Hepatocyte (in vitro differentiated cells): ENCODE measurements around the gene TMCO6. TPM values are rescaled to one million over a fixed set of nuclear protein-coding genes. Genes with fewer than 3 reads are reported as not detected.

Source experiments
- DNase-seq: peaks from one replicate; pipeline ENCODE4 v3.0.0-alpha.2; 2016; ENCODE audit warnings: low spot score
- H2AFZ ChIP-seq: fragments of 200-600 bp; sonication (generic); 2 replicates; pipeline ENCODE4 v1.6.0; 2016; ENCODE audit warnings: antibody characterized with exemption, mild to moderate bottlenecking
- H3K27ac ChIP-seq: fragments of 200-600 bp; sonication (generic); 2 replicates; pipeline ENCODE4 v1.5.1; 2016; ENCODE audit warnings: mild to moderate bottlenecking
- H3K27me3 ChIP-seq: fragments of 200-600 bp; sonication (generic); 2 replicates; pipeline ENCODE4 v1.6.1; 2016
- H3K36me3 ChIP-seq: fragments of 200-600 bp; sonication (generic); replicated peaks from 2 replicates; pipeline ENCODE4 v1.5.1; 2016; ENCODE audit warnings: low read depth; ENCODE audit not compliant: insufficient read depth
- H3K4me1 ChIP-seq: fragments of 200-600 bp; sonication (generic); 2 replicates; pipeline ENCODE4 v1.5.1; 2016; ENCODE audit warnings: mild to moderate bottlenecking, moderate library complexity; ENCODE audit not compliant: insufficient read depth
- H3K4me2 ChIP-seq: fragments of 200-600 bp; sonication (generic); 2 replicates; pipeline ENCODE4 v1.6.0; 2016
- H3K4me3 ChIP-seq: fragments of 200-600 bp; sonication (generic); 2 replicates; pipeline ENCODE4 v1.5.1; 2016; ENCODE audit warnings: mild to moderate bottlenecking
- H3K79me2 ChIP-seq: fragments of 200-600 bp; sonication (generic); 2 replicates; pipeline ENCODE4 v1.6.0; 2017; ENCODE audit warnings: mild to moderate bottlenecking
- H3K9me2 ChIP-seq: fragments of 200-600 bp; sonication (generic); replicated peaks from 2 replicates; pipeline ENCODE4 v1.6.0; 2017; ENCODE audit warnings: mild to moderate bottlenecking; ENCODE audit not compliant: insufficient read depth
- H3K9me3 ChIP-seq: fragments of 200-600 bp; sonication (generic); 2 replicates; pipeline ENCODE4 v1.5.1; 2016; ENCODE audit warnings: low read depth, mild to moderate bottlenecking
- H4K20me1 ChIP-seq: fragments of 200-600 bp; sonication (generic); 2 replicates; pipeline ENCODE4 v1.6.0; 2016; ENCODE audit warnings: mild to moderate bottlenecking; ENCODE audit not compliant: insufficient read depth, poor library complexity, severe bottlenecking
- CTCF ChIP-seq: fragments of 200-600 bp; sonication (generic); IDR thresholded peaks from 2 replicates; pipeline ENCODE4 v1.5.1; 2016; ENCODE audit warnings: antibody characterized with exemption, mild to moderate bottlenecking; ENCODE audit not compliant: poor library complexity
- EZH2 ChIP-seq: fragments of 200-600 bp; sonication (generic); IDR thresholded peaks from 2 replicates; pipeline ENCODE4 v1.6.1; 2016; ENCODE audit warnings: antibody characterized with exemption, mild to moderate bottlenecking, borderline replicate concordance
- EZH2phosphoT487 ChIP-seq: fragments of 200-600 bp; sonication (generic); IDR thresholded peaks from one replicate; pipeline ENCODE4 v1.6.1; 2018; ENCODE audit warnings: antibody characterized with exemption, mild to moderate bottlenecking, low read depth, moderate library complexity; ENCODE audit not compliant: unreplicated experiment, severe bottlenecking
- WGBS: methylation state at CpG from one replicate; pipeline ENCODE4 v1.1.6; 2016; ENCODE audit warnings: low lambda C conversion rate; ENCODE audit errors: missing lambda C conversion rate; 5-methylcytosine and 5-hydroxymethylcytosine counted together
- microRNA-seq: library from miRNA; unstranded; fragments of <30 nt; microRNA quantifications from one replicate; pipeline ENCODE4, GENCODE V29; 2017
- polyA plus RNA-seq: library from polyadenylated mRNA; unstranded; fragments of >200 nt; fragmentation: Nextera tagmentation; extraction: Ambion mirVana; gene quantifications from 2 replicates; pipeline ENCODE4 v1.2.1, GENCODE V29; 2016
- total RNA-seq: library from RNA; depleted of rRNA; stranded (reverse); fragments of >200 nt; gene quantifications from 2 replicates; pipeline ENCODE4 v1.2.3, GENCODE V29; 2014

The TMCO6 gene
- total and polyA plus RNA-seq, 2 experiments from 2014 or later: 13.1 to 25.8 TPM

- Histone ChIP-seq H3K9me3 (no peaks in the 10 kb centered on the region), H3K9me2 (no peaks in the 10 kb centered on the region), H3K4me1 (peaks cover 20% of the 10 kb centered on the region), H3K79me2 (peaks cover 47% of the 10 kb centered on the region), H3K27me3 (no peaks in the 10 kb centered on the region), H3K4me3 (no peak overlapping the region), H3K4me2 (no peak overlapping the region), H4K20me1 (no peaks in the 10 kb centered on the region), H3K36me3 (no peaks in the 10 kb centered on the region), H2AFZ (no peak overlapping the region), H3K27ac (no peak overlapping the region)
- TF ChIP-seq EZH2 (no peak), CTCF (no peak), EZH2phosphoT487 (no peak)
- 95% methylated on average over 5 of the region's 5 CpGs for WGBS
- no peak for DNase-seq
These were observed 55.0 kb downstream of the TMCO6 start for GRCh38 chr5:140694276-140694675.

Small RNAs within 50 kb of the gene (microRNA-seq; reads per million reads assigned to microRNA genes)
- gene MIR3655: not detected

Other genes with a start within 250 kb of the TMCO6 start
- 70.7 and 78.9 TPM in 2 replicates for gene ANKHD1, start 237.6 kb upstream of the TMCO6 start, total RNA-seq
- 53.6 and 84.4 TPM in 2 replicates for gene ANKHD1, start 237.6 kb upstream of the TMCO6 start, polyA plus RNA-seq
- gene EIF4EBP3, start 91.8 kb upstream of the TMCO6 start, total RNA-seq: 2.7 and 3.5 TPM in 2 replicates
- 6.6 and 6.9 TPM in 2 replicates for gene EIF4EBP3, start 91.8 kb upstream of the TMCO6 start, polyA plus RNA-seq
- gene SRA1, start 82.0 kb upstream of the TMCO6 start, total RNA-seq: 24.4 and 26.5 TPM in 2 replicates
- gene SRA1, start 82.0 kb upstream of the TMCO6 start, polyA plus RNA-seq: 66.4 and 66.6 TPM in 2 replicates
- gene APBB3, start 74.9 kb upstream of the TMCO6 start, total RNA-seq: 19.5 and 21.0 TPM in 2 replicates
- gene APBB3, start 74.9 kb upstream of the TMCO6 start, polyA plus RNA-seq: 41.5 and 51.5 TPM in 2 replicates
- 29.2 and 34.1 TPM in 2 replicates for gene SLC35A4, start 74.6 kb upstream of the TMCO6 start, total RNA-seq
- 70.4 and 81.0 TPM in 2 replicates for gene SLC35A4, start 74.6 kb upstream of the TMCO6 start, polyA plus RNA-seq
- gene CD14, start 6.3 kb upstream of the TMCO6 start, total RNA-seq: 0.84 and 2.3 TPM in 2 replicates
- gene CD14, start 6.3 kb upstream of the TMCO6 start, polyA plus RNA-seq: 0.45 and 1.9 TPM in 2 replicates
- gene NDUFA2, start 8.2 kb downstream of the TMCO6 start, total RNA-seq: 82.7 and 82.9 TPM in 2 replicates
- gene NDUFA2, start 8.2 kb downstream of the TMCO6 start, polyA plus RNA-seq: 161 and 182 TPM in 2 replicates
- 68.7 and 72.2 TPM in 2 replicates for gene IK, start 8.4 kb downstream of the TMCO6 start, total RNA-seq
- gene IK, start 8.4 kb downstream of the TMCO6 start, polyA plus RNA-seq: 75.0 and 83.2 TPM in 2 replicates
- 21.2 and 21.4 TPM in 2 replicates for gene WDR55, start 25.5 kb downstream of the TMCO6 start, total RNA-seq
- 23.0 and 25.6 TPM in 2 replicates for gene WDR55, start 25.5 kb downstream of the TMCO6 start, polyA plus RNA-seq
- 0.36 and 1.3 TPM in 2 replicates for gene DND1, start 34.1 kb downstream of the TMCO6 start, total RNA-seq
- 0.52 and 0.85 TPM in 2 replicates for gene DND1, start 34.1 kb downstream of the TMCO6 start, polyA plus RNA-seq
- gene HARS1, start 51.9 kb downstream of the TMCO6 start, total RNA-seq: 40.0 and 41.1 TPM in 2 replicates
- 56.6 and 58.8 TPM in 2 replicates for gene HARS1, start 51.9 kb downstream of the TMCO6 start, polyA plus RNA-seq
- 22.8 and 26.9 TPM in 2 replicates for gene HARS2, start 52.0 kb downstream of the TMCO6 start, total RNA-seq
- gene HARS2, start 52.0 kb downstream of the TMCO6 start, polyA plus RNA-seq: 28.6 and 32.3 TPM in 2 replicates
- 37.7 and 40.9 TPM in 2 replicates for gene ZMAT2, start 61.0 kb downstream of the TMCO6 start, total RNA-seq
- 29.5 and 47.6 TPM in 2 replicates for gene ZMAT2, start 61.0 kb downstream of the TMCO6 start, polyA plus RNA-seq
- gene PCDHA1, start 146.7 kb downstream of the TMCO6 start, total RNA-seq: 0.04 TPM in 1 of 2 replicates, not detected in the other
- not detected in 2 replicates for gene PCDHA1, start 146.7 kb downstream of the TMCO6 start, polyA plus RNA-seq
- gene PCDHA2, start 155.4 kb downstream of the TMCO6 start, total RNA-seq: 2.3 and 3.9 TPM in 2 replicates
- 2.0 and 2.6 TPM in 2 replicates for gene PCDHA2, start 155.4 kb downstream of the TMCO6 start, polyA plus RNA-seq
- gene PCDHA3, start 161.6 kb downstream of the TMCO6 start, total RNA-seq: 0.84 and 1.1 TPM in 2 replicates
- gene PCDHA3, start 161.6 kb downstream of the TMCO6 start, polyA plus RNA-seq: 0.12 and 0.49 TPM in 2 replicates
- 25.2 and 30.0 TPM in 2 replicates for gene PCDHA4, start 167.6 kb downstream of the TMCO6 start, total RNA-seq
- gene PCDHA4, start 167.6 kb downstream of the TMCO6 start, polyA plus RNA-seq: 9.1 and 12.3 TPM in 2 replicates
- gene PCDHA5, start 182.2 kb downstream of the TMCO6 start, total RNA-seq: 2.2 and 2.5 TPM in 2 replicates
- 0.15 and 0.45 TPM in 2 replicates for gene PCDHA5, start 182.2 kb downstream of the TMCO6 start, polyA plus RNA-seq
- gene PCDHA6, start 188.5 kb downstream of the TMCO6 start, total RNA-seq: 3.2 and 3.4 TPM in 2 replicates
- gene PCDHA6, start 188.5 kb downstream of the TMCO6 start, polyA plus RNA-seq: 0.27 and 0.38 TPM in 2 replicates
- 1.7 and 3.3 TPM in 2 replicates for gene PCDHA7, start 194.8 kb downstream of the TMCO6 start, total RNA-seq
- gene PCDHA7, start 194.8 kb downstream of the TMCO6 start, polyA plus RNA-seq: 0.11 and 0.95 TPM in 2 replicates
- gene PCDHA8, start 201.7 kb downstream of the TMCO6 start, total RNA-seq: 1.6 and 1.9 TPM in 2 replicates
- gene PCDHA8, start 201.7 kb downstream of the TMCO6 start, polyA plus RNA-seq: 0.13 and 0.44 TPM in 2 replicates
- 1.5 and 2.5 TPM in 2 replicates for gene PCDHA9, start 208.9 kb downstream of the TMCO6 start, total RNA-seq
- 0.57 and 0.90 TPM in 2 replicates for gene PCDHA9, start 208.9 kb downstream of the TMCO6 start, polyA plus RNA-seq
- 9.7 and 13.8 TPM in 2 replicates for gene PCDHA10, start 216.4 kb downstream of the TMCO6 start, total RNA-seq
- 7.4 and 7.7 TPM in 2 replicates for gene PCDHA10, start 216.4 kb downstream of the TMCO6 start, polyA plus RNA-seq
- gene PCDHA11, start 229.5 kb downstream of the TMCO6 start, total RNA-seq: 1.8 and 4.5 TPM in 2 replicates
- 2.5 TPM in 2 replicates for gene PCDHA11, start 229.5 kb downstream of the TMCO6 start, polyA plus RNA-seq
- gene PCDHA12, start 235.9 kb downstream of the TMCO6 start, total RNA-seq: 18.7 TPM in 2 replicates
- 7.2 and 7.8 TPM in 2 replicates for gene PCDHA12, start 235.9 kb downstream of the TMCO6 start, polyA plus RNA-seq
- gene PCDHA13, start 242.7 kb downstream of the TMCO6 start, total RNA-seq: 4.1 and 4.3 TPM in 2 replicates
- 0.27 and 1.2 TPM in 2 replicates for gene PCDHA13, start 242.7 kb downstream of the TMCO6 start, polyA plus RNA-seq